ENCODE measurements around the gene RFXAP. TPM values are rescaled to one million over a fixed set of nuclear protein-coding genes. Genes with fewer than 3 reads are reported as not detected.

RFXAP gene
- total and polyA plus RNA-seq, 4 donors: 0.60 to 3.4 (median 1.8) TPM

- TF ChIP-seq REST (IDR thresholded peaks at IDR 0.05): no peak
- no peak for TF ChIP-seq HNF4A (conservative IDR thresholded peaks at IDR 0.05)
- no peak for TF ChIP-seq CTCF (IDR thresholded peaks at IDR 0.05; ENCODE audit: low read depth, low read length, missing input control)
Observed at GRCh38 chr13:36837354-36838092, 18.5 kb downstream of the RFXAP start (continued).

GRCh38 chr13:36839281-36839680 lies 20.3 kb downstream of the RFXAP start:
- Histone ChIP-seq H3K9me3 (ENCODE audit: control insufficient read depth in 4 of 4, low read length in 3 of 4) (no peaks in the 10 kb centered on the region), H3K27ac (ENCODE audit: low read depth in 1 of 2, low read length in 2 of 2) (no peak overlapping the region), H3K36me3 (ENCODE audit: control insufficient read depth in 4 of 4, insufficient read depth in 3 of 4, low read depth in 1 of 4, low read length in 3 of 4) (no peaks in the 10 kb centered on the region), H3K27me3 (ENCODE audit: control insufficient read depth in 4 of 4, insufficient read depth in 4 of 4, low read length in 3 of 4) (no peaks in the 10 kb centered on the region), H3K4me3 (ENCODE audit: low read depth in 1 of 3, low read length in 3 of 3) (no peak overlapping the region), H3K4me1 (ENCODE audit: control insufficient read depth in 4 of 4, insufficient read depth in 4 of 4, low read length in 3 of 4) (no peaks in the 10 kb centered on the region), H3K9ac (ENCODE audit: low read depth in 1 of 2, low read length in 2 of 2) (no peak overlapping the region)
- no peak for DNase-seq (ENCODE audit: low spot score)
- WGBS: 81% methylated on average over 3 of the region's 3 CpGs
- TF ChIP-seq REST (IDR thresholded peaks at IDR 0.05): no peak
- TF ChIP-seq CTCF (IDR thresholded peaks at IDR 0.05; ENCODE audit: low read depth, low read length, missing input control): no peak
- no peak for TF ChIP-seq ZBTB33 (IDR thresholded peaks at IDR 0.05)

Measured in liver (tissue), 9 donors.